ENCODE results near the gene PDXP.

Gene PDXP

GRCh38 chr22:37610480-37611129 lies 47.9 kb upstream of the PDXP start:
- Histone ChIP-seq H3K9me2 (replicated peaks; ENCODE audit: control insufficient read depth, low read length) (no peaks in the 10 kb centered on the region), H3K27ac (ENCODE audit: low read depth, low read length) (peak overlapping the region; percentile 95; the same call in 1 of the 2 replicates), H4K20me1 (ENCODE audit: control insufficient read depth, insufficient read depth, low read depth, low read length) (no peaks in the 10 kb centered on the region), H3K4me1 (ENCODE audit: control insufficient read depth, low read length) (peaks cover 35% of the 10 kb centered on the region), H3K9me3 (ENCODE audit: control insufficient read depth, insufficient read depth, low read length) (no peaks in the 10 kb centered on the region), H3K27me3 (ENCODE audit: control insufficient read depth, low read length) (no peaks in the 10 kb centered on the region), H3F3A (ENCODE audit: control insufficient read depth, insufficient read depth) (peaks cover 11% of the 10 kb centered on the region), H3K4me2 (ENCODE audit: low read length) (peak overlapping the region; percentile 95), H3K79me2 (ENCODE audit: control insufficient read depth, low read length) (peaks cover 44% of the 10 kb centered on the region), H3K4me3 (ENCODE audit: low read length) (peak overlapping the region; percentile 98), H3K36me3 (ENCODE audit: control insufficient read depth, low read length) (peaks cover 46% of the 10 kb centered on the region)
- no peak for TF ChIP-seq EZH2phosphoT487 (IDR thresholded peaks at IDR 0.05; ENCODE audit: borderline replicate concordance, low read length)
- TF ChIP-seq, protein P1, sequence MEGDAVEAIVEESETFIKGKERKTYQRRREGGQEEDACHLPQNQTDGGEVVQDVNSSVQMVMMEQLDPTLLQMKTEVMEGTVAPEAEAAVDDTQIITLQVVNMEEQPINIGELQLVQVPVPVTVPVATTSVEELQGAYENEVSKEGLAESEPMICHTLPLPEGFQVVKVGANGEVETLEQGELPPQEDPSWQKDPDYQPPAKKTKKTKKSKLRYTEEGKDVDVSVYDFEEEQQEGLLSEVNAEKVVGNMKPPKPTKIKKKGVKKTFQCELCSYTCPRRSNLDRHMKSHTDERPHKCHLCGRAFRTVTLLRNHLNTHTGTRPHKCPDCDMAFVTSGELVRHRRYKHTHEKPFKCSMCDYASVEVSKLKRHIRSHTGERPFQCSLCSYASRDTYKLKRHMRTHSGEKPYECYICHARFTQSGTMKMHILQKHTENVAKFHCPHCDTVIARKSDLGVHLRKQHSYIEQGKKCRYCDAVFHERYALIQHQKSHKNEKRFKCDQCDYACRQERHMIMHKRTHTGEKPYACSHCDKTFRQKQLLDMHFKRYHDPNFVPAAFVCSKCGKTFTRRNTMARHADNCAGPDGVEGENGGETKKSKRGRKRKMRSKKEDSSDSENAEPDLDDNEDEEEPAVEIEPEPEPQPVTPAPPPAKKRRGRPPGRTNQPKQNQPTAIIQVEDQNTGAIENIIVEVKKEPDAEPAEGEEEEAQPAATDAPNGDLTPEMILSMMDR (IDR thresholded peaks at IDR 0.05; ENCODE audit: low read depth, low read length, poor library complexity, severe bottlenecking), result no peak

- Histone ChIP-seq H4K20me1 (ENCODE audit: control insufficient read depth, insufficient read depth, low read depth, low read length) (no peaks in the 10 kb centered on the region), H3K36me3 (ENCODE audit: control insufficient read depth, low read length) (peaks cover 49% of the 10 kb centered on the region), H3K4me1 (ENCODE audit: control insufficient read depth, low read length) (peaks cover 38% of the 10 kb centered on the region), H3K79me2 (ENCODE audit: control insufficient read depth, low read length) (peaks cover 44% of the 10 kb centered on the region), H3K27ac (ENCODE audit: low read depth, low read length) (no peak overlapping the region), H3K9me2 (replicated peaks; ENCODE audit: control insufficient read depth, low read length) (no peaks in the 10 kb centered on the region), H3K9me3 (ENCODE audit: control insufficient read depth, insufficient read depth, low read length) (no peaks in the 10 kb centered on the region), H3F3A (ENCODE audit: control insufficient read depth, insufficient read depth) (peaks cover 11% of the 10 kb centered on the region), H3K4me2 (ENCODE audit: low read length) (peak overlapping the region; percentile 95), H3K27me3 (ENCODE audit: control insufficient read depth, low read length) (no peaks in the 10 kb centered on the region), H3K4me3 (ENCODE audit: low read length) (peak overlapping the region; percentile 98)
- TF ChIP-seq, protein P1 (IDR thresholded peaks at IDR 0.05; ENCODE audit: low read depth, low read length, poor library complexity, severe bottlenecking), result no peak
- TF ChIP-seq EZH2phosphoT487 (IDR thresholded peaks at IDR 0.05; ENCODE audit: borderline replicate concordance, low read length), result no peak
These were observed 47.3 kb upstream of the PDXP start for GRCh38 chr22:37611207-37611606.

GRCh38 chr22:37616201-37617083 lies 42.1 kb upstream of the PDXP start:
- H3F3A ChIP-seq (ENCODE audit: control insufficient read depth, insufficient read depth), result peaks cover 6% of the 10 kb centered on the region; the same call in 1 of the 2 replicates
- TF ChIP-seq EZH2phosphoT487 (IDR thresholded peaks at IDR 0.05; ENCODE audit: borderline replicate concordance, low read length), result no peak
- TF ChIP-seq, protein P1 (IDR thresholded peaks at IDR 0.05; ENCODE audit: low read depth, low read length, poor library complexity, severe bottlenecking), result no peak
- peaks cover 78% of the 10 kb centered on the region for H3K36me3 ChIP-seq (ENCODE audit: control insufficient read depth, low read length)
- peaks cover 41% of the 10 kb centered on the region for H3K4me1 ChIP-seq (ENCODE audit: control insufficient read depth, low read length)
- no peak overlapping the region for H3K4me3 ChIP-seq (ENCODE audit: low read length)
- peaks cover 31% of the 10 kb centered on the region for H3K79me2 ChIP-seq (ENCODE audit: control insufficient read depth, low read length)
- H3K4me2 ChIP-seq (ENCODE audit: low read length), result no peak overlapping the region
- no peaks in the 10 kb centered on the region for H4K20me1 ChIP-seq (ENCODE audit: control insufficient read depth, insufficient read depth, low read depth, low read length)
- no peaks in the 10 kb centered on the region for H3K9me2 ChIP-seq (replicated peaks; ENCODE audit: control insufficient read depth, low read length)
- no peaks in the 10 kb centered on the region for H3K27me3 ChIP-seq (ENCODE audit: control insufficient read depth, low read length)
- peak overlapping the region; percentile 94 for H3K27ac ChIP-seq (ENCODE audit: low read depth, low read length)
- H3K9me3 ChIP-seq (ENCODE audit: control insufficient read depth, insufficient read depth, low read length), result no peaks in the 10 kb centered on the region

All from DOHH2 (cell line).